ENCODE measurements around the gene EED.
A peak's percentile ranks its signal among the peaks of the same experiment; 100 is the strongest.
"Not testable (repeated sequence)": the region's sequence is repeated elsewhere in the genome, so short reads cannot be mapped to it uniquely, and the experiment has no call there.

Gene EED

GRCh38 chr11:86219311-86220193, 25.0 kb upstream of the EED start:
- peak in 1 of 2 donors; percentile 21 for DNase-seq

DNA sequence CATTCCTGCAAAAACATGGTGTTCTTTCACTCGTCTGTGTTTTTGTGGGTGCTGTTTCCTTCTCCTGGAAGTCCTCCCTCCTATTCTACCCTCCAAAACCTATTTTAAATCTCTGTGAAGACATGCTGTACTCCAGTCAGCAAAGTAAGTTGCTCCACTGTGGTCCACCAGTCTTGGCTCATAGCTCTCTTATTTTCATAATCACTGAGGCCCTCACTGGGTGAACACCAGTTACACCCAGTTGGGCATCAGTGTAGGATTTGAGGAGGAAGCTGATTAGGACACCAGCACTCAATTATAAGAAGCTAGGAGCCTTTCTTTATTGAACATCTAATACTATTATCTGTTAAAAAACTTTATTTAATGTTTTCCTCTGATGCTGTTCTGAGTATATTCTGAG, 23.9 kb upstream of the EED start:
- DNase-seq, result peak; percentile 39 to 80

DNA sequence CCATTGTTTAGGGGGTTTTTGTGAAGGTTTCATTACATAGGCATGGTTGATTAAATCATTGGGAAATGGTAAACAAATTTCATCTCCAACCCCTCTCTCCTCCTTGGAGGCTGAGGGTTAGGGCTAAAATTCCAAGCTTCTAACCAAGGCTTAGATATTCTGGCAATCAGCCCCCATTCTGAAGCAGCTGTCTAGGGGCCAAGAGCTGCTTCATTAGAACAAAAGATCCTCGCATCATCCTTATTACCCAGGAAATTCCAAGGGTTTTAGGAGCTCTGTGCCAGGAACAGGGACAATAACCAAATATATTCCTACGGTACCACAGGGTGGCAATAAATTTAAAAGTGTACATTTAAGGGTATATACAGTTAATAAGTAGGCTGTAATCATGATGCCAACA, 22.5 kb upstream of the EED start:
- no peak for DNase-seq

GRCh38 chr11:86224575-86224974, 20.0 kb upstream of the EED start:
- DNase-seq, result not testable (repeated sequence)

DNA sequence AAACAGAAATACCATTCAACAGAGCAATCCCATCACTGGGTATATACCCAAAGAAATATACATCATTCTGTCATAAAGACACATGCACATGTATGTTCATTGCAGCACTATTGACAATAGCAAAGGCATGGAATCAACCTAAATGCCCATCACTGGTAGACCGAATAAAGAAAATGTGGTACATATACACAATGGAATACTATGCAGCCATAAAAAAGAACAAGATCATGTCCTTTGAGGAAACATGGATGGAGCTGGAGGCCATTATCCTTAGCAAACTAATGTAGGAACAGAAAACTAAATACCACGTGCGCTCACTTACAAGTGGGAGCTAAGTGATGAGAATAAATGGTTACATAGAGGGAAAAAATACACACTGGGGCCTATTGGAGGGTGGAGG, 19.2 kb upstream of the EED start:
- DNase-seq, result not testable (repeated sequence)

GRCh38 chr11:86228269-86229038, 16.1 kb upstream of the EED start:
- no peak for DNase-seq

GRCh38 chr11:86229039-86229330, 15.6 kb upstream of the EED start:
- not testable (repeated sequence) for DNase-seq

DNA sequence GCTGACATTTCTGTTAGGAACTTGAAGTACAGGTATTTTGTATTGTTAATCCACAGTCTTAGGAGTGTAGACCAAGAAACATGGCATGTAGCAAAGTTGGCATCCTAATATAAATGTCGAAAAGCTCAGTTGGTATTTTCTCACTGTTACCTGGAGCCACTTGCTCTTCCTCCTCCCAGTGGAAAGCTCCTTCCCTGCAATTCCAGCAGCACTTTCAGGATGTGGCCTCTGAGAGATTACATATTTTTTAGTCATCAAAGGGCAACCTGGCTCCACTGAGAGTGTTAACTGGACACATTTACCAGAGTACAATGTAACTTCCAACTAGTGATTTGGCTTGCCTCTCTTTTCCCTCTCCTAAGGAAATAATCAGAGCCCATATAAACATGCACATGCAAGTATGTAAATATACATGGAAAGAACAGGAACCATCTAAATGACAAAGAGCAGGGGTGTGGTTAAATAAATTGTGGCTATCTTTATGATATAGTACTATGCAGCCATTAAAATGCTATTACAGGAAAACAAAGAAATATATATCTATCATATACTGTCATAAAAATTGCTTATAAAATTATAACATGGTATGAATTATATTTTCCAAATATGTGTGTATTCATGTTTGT, 14.3 kb upstream of the EED start:
- DNase-seq, result no peak

GRCh38 chr11:86230921-86231434, 13.6 kb upstream of the EED start:
- no peak for DNase-seq

GRCh38 chr11:86232556-86232955, 12.0 kb upstream of the EED start:
- no peak for DNase-seq

- DNase-seq, result no peak
These were observed 9.6 kb upstream of the EED start for GRCh38 chr11:86234831-86235461.

DNA sequence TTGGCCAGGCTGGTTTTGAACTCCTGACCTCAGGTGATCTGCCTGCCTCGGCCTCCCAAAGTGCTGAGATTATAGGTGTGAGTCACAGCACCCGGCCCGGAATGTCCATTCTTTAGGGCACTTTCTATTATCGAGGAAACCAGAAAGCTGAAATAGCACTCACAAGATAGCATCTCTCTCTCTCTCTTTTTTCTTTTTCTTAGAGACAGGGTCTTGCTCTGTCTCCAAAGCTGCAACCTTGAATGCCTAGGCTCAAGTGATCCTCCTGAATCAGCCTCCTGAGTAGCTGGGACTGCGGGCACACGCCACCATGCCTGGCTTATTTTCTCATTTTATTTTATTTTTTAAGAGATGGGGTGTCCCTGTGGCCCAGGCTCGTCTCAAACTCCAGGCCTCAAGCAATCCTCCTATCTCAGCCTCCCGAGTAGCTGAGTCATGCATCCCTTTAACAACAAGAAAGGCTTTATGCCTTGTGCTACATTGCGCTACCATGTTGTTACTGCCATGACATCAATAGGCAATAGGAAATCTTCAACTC, 7.2 kb upstream of the EED start:
- DNase-seq, result no peak

DNA sequence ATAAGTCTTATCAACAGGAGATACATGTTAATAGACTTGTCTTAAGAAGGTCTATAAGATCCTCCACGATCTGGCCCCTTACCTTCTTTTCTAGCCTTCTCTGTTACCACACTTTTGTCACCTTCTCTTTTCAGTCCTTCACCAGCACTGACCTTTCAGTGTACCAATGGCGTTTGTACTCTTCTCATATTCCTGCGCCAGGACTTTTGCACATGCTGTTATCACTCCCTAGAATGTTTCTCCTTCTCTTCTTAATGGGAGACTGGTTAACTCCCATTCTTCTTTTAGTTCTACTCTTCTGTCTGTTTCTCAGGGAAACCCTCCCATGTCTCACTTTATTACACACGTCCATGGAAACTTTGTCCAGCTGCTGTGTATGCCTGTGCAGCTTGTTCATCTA, 4.4 kb upstream of the EED start:
- no peak for DNase-seq

- DNase-seq, result peak; percentile 51 to 84
These were observed 2.5 kb upstream of the EED start for GRCh38 chr11:86241956-86242535.

DNA sequence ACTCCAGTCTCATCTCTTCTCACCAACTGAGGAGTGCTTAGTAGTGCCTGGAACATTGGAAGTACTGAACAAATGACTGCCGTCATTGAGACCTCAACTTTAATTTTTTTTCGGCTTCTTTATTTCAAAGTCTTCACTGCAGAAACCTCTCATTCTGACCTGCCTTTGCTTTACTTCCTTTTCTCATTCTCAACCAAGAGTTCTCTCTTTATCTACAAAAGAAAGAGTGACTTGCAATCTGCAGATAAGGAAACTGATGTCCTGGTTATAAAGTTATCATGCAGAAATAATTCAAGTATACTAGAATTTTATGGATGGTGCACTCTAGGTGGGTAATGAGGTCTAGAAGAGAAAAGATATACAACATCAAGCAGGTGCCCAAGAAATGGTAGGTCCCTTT, 1.2 kb upstream of the EED start:
- no peak for DNase-seq

DNA sequence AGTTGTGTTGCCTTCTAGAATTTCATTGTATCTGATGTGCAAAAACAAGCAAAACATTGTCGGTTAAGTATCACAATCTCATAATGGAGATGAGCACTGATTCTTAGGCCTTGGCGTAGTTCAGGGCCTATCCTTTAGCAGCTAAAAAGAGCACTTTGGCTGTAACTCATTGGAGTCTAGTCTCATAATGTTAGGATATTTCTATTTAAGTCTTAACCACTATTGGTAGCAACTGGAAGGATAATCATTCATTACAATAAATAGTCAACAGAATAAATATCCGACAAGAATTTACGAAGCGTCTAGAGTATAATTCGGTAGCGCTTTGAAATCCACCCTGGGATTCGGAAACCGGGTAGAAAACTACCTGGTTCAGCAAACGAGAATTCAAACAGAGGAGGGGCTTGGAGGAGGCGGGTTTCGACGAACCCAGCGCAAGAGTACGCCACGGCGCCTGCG, 461 bp upstream of the EED start:
- DNase-seq, result peak in 1 of 2 donors; percentile 89

DNA sequence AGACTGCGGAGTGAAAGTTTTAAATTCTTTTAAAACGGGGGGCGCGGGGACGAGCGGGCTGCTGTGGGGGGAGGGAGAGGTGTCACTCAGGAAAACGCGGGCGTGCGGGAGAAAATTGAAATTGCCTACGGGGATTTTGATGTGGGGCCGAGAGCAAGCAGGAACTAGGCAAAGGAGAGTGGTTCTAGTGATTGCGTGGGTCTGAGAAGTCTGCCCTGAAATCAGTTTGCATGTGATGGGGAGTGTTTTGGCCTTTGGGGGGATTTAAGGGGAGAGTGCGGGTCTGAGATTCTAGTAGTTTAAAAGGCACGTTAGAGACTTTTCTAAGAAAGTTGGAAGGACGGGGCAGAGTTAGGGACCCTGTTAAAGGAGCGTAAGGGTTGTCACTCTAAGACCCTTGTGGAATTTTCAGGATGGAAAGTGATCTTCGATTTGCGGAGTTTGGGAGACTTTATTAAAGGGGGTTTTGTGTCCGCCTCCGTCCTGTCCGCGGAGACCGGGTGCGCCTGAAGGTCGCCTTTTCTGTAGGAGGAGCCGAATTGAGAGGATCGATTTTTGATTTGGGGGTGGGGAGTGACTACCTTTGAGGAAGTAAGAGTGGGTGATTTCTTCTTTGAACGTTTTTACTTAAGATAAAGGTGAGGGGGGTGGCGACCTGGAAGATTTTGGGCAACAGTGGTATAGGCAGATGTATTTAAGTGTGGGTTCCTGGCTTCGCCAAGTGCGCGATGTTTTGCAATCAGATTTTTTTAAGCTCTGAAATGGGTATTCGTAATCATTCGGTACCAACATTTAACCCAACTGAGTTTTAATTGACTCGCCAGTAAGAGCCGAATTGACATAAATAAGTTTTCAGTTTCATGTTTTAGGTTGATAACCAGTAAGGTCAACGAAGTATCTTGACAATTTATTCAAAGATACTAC, 1.1 kb downstream of the EED start:
- DNase-seq, result peak in 1 of 2 donors; percentile 24

DNA sequence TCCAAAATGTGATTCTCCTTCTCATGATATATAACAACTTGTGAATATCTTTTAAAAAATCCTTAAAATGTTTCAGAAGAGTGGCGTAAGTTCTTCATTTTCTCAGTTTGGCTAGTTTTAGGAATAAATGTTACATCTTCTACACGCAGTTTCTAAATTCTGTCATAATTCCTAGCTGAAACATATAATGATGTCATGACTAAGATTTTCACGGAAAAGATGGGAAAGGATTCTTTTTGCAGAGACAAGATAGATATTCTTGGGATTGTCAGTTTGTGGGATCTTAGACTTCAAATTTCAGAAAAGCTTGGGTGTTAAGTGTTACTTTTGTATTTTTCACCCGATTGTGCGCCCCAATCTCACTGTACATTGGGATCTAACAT, 1.7 kb downstream of the EED start:
- DNase-seq, result no peak

DNA sequence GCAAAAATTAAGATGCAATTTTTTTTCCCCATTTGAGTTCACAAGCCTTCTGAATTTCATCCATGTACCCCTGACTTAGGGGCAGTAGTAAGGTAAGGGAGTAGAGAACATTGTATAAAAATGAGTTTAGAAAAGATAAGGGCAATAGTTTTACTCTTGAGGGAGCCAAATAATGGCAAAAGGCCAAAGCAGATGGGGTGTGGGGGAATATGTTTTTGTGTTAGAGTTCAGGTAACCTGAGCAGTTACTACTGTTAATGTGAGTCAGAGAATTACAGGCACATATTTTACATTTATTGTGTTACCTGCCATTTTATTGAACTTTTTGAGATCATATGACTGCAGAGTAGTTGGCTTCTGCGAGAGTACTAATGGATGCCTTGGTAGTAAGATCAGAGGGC, 3.1 kb downstream of the EED start:
- no peak for DNase-seq

DNA sequence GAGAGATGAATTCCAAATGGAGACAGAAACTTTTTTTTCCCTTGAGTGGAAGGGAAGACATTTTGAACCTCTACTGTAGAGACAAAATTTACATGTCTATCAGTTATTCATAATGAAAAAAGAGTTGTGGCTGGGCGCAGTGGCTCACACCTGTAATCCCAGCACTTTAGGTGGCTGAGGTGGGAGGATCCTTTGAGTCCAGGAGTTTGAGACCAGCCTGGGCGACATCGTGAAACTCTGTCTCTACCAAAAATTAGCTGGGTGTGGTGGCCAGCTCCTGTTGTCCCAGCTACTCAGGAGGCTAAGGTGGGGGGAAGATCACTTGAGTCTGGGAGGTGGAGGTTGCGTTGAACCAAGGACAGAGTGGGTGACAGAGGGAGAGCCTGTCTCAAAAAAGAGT, 4.1 kb downstream of the EED start:
- no peak for DNase-seq
